HepG2 (cell line): Measurements from ENCODE around the gene PRRT2. TPM values are rescaled to one million over a fixed set of nuclear protein-coding genes. Genes with fewer than 3 reads are reported as not detected.

Source experiments
- DMTF1 ChIP-seq: sonication (generic); formaldehyde crosslinking; IDR thresholded peaks from 2 replicates; pipeline ENCODE4 v1.4.0; 2020; ENCODE audit warnings: mild to moderate bottlenecking, missing genetic modification reagents
- HINFP ChIP-seq: sonication (generic); formaldehyde crosslinking; IDR thresholded peaks from 2 replicates; pipeline ENCODE4 v1.4.0; 2020; ENCODE audit warnings: low read depth, mild to moderate bottlenecking, missing genetic modification reagents
- HNRNPK ChIP-seq: fragments of 200-400 bp; formaldehyde crosslinking; IDR thresholded peaks from 2 replicates; pipeline ENCODE4 v1.6.1; 2018; ENCODE audit warnings: low read length, low read depth, moderate library complexity, mild to moderate bottlenecking; ENCODE audit not compliant: poor library complexity, severe bottlenecking
- MYC ChIP-seq: sonication (generic); formaldehyde crosslinking; IDR thresholded peaks from 2 replicates; pipeline ENCODE4 v1.9.0; 2021; ENCODE audit warnings: missing genetic modification reagents, borderline replicate concordance
- PHF8 ChIP-seq: sonication (generic); formaldehyde crosslinking; IDR thresholded peaks from 2 replicates; pipeline ENCODE4 v1.5.0; 2020; ENCODE audit warnings: missing genetic modification reagents
- PRMT3 ChIP-seq: sonication (generic); formaldehyde crosslinking; IDR thresholded peaks from 2 replicates; pipeline ENCODE4 v1.8.1; 2022; ENCODE audit warnings: low read depth, mild to moderate bottlenecking, moderate library complexity, missing genetic modification reagents, borderline replicate concordance
- TAF15 ChIP-seq: fragments of 200-400 bp; formaldehyde crosslinking; IDR thresholded peaks from one replicate; pipeline ENCODE4 v1.6.1; 2018; ENCODE audit warnings: mild to moderate bottlenecking, low read depth, low read length; ENCODE audit not compliant: poor library complexity, severe bottlenecking
- THAP9 ChIP-seq: sonication (generic); formaldehyde crosslinking; IDR thresholded peaks from 2 replicates; pipeline ENCODE4; 2020; ENCODE audit warnings: missing genetic modification reagents, mild to moderate bottlenecking, borderline replicate concordance
- ZFP62 ChIP-seq: sonication (generic); formaldehyde crosslinking; IDR thresholded peaks from 2 replicates; pipeline ENCODE4 v1.4.0; 2020; ENCODE audit warnings: missing genetic modification reagents
- ZNF12 ChIP-seq: sonication (generic); formaldehyde crosslinking; IDR thresholded peaks from 2 replicates; pipeline ENCODE4 v1.5.0; 2020; ENCODE audit warnings: missing genetic modification reagents
- ZNF280B ChIP-seq: sonication (generic); formaldehyde crosslinking; IDR thresholded peaks from 2 replicates; pipeline ENCODE4 v1.5.0; 2020; ENCODE audit warnings: missing genetic modification reagents, mild to moderate bottlenecking, borderline replicate concordance
- ZNF512 ChIP-seq: sonication (generic); formaldehyde crosslinking; IDR thresholded peaks from 2 replicates; pipeline ENCODE4 v1.4.0; 2020; ENCODE audit warnings: mild to moderate bottlenecking, missing genetic modification reagents
- ZNF770 ChIP-seq: sonication (generic); formaldehyde crosslinking; IDR thresholded peaks from 2 replicates; pipeline ENCODE4 v1.5.0; 2020; ENCODE audit warnings: mild to moderate bottlenecking, missing genetic modification reagents
- ZNF792 ChIP-seq: IDR thresholded peaks from 2 replicates; pipeline ENCODE4 v1.6.1; 2016
- ZNF883 ChIP-seq: sonication (generic); formaldehyde crosslinking; IDR thresholded peaks from 2 replicates; pipeline ENCODE4 v1.5.1; 2020; ENCODE audit warnings: mild to moderate bottlenecking, missing genetic modification reagents; ENCODE audit errors: not compliant biosample characterization
- polyA plus RNA-seq, 8 experiments: library from polyadenylated mRNA; depleted of rRNA in 3 of 8; stranded (reverse) in 7 of 8; unstranded in 1 of 8; fragments of >200 nt; fragmentation: Illumina TruSeq in 4 of 8; extraction: Trizol in 4 of 8; gene quantifications; 2 replicates each; pipeline versions ENCODE4 v1.2.1 to v1.2.3, GENCODE V29; 2011 to 2016; ENCODE audit warnings: low read depth in 4 of 8, missing spikeins in 1 of 8, mixed read lengths in 1 of 8; ENCODE audit not compliant: insufficient read depth in 1 of 8
- total RNA-seq, 5 experiments: library from RNA; depleted of rRNA; stranded (reverse); fragments of >200 nt; fragmentation: Illumina TruSeq; extraction: Trizol; gene quantifications; 2 replicates each; pipeline ENCODE4 v1.2.3, GENCODE V29; 2016; ENCODE audit warnings: low read depth in 1 of 5

Gene PRRT2
- total and polyA plus RNA-seq, 2 of the 13 experiments (the other 11 are each of a cell fraction or from before 2014, with no cell fraction given), result 0.51 to 1.1 TPM

- TF ChIP-seq THAP9 (CRISPR knock-in tag) (no peak), ZNF883 (CRISPR knock-in tag) (no peak), ZNF792 (no peak), ZNF770 (CRISPR knock-in tag) (no peak), MYC (CRISPR knock-in tag) (no peak), ZNF280B (CRISPR knock-in tag) (no peak), DMTF1 (CRISPR knock-in tag) (no peak), ZNF12 (CRISPR knock-in tag) (no peak), HNRNPK (no peak), TAF15 (peak; percentile 28), ZFP62 (CRISPR knock-in tag) (no peak), PRMT3 (CRISPR knock-in tag) (no peak), ZNF512 (CRISPR knock-in tag) (no peak), PHF8 (CRISPR knock-in tag) (no peak), HINFP (no peak; the same call in 1 of the 2 replicates)
Measured at GRCh38 chr16:29804455-29805231, 7.3 kb upstream of the PRRT2 start (continued).
